Neural progenitor cell (in vitro differentiated cells): ENCODE measurements around the gene TCF4.

Experiments used
- EZH2 ChIP-seq: fragments of 200-600 bp; sonication (generic); IDR thresholded peaks from 2 replicates; pipeline ENCODE4 v1.6.1; 2017; ENCODE audit warnings: antibody characterized with exemption, mild to moderate bottlenecking, moderate library complexity
- TF ChIP-seq, protein P1 (sequence below): fragments of 200-600 bp; sonication (generic); IDR thresholded peaks from 2 replicates; pipeline ENCODE4 v1.5.1; 2017; ENCODE audit warnings: antibody characterized with exemption, mild to moderate bottlenecking

DNA sequence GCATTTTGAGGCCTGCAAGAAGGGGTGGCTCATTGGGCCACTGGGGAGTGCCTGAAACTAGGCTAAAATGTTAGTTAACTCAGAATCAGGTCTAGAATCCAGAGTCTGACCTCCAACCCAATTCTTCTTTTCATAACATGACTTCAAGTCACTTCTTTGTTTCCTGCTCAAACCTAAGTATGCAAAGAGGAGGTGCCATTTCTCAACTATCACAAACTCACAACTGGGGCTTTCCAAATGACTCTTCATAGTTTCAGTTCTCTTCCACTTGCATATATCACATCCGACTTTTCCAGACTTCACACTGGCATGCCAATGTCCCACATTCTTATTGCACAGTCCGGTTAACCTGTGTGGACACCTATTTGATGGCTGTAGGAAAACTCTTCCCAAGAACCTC, 211.6 kb downstream of the TCF4 start:
- TF ChIP-seq, protein P1, sequence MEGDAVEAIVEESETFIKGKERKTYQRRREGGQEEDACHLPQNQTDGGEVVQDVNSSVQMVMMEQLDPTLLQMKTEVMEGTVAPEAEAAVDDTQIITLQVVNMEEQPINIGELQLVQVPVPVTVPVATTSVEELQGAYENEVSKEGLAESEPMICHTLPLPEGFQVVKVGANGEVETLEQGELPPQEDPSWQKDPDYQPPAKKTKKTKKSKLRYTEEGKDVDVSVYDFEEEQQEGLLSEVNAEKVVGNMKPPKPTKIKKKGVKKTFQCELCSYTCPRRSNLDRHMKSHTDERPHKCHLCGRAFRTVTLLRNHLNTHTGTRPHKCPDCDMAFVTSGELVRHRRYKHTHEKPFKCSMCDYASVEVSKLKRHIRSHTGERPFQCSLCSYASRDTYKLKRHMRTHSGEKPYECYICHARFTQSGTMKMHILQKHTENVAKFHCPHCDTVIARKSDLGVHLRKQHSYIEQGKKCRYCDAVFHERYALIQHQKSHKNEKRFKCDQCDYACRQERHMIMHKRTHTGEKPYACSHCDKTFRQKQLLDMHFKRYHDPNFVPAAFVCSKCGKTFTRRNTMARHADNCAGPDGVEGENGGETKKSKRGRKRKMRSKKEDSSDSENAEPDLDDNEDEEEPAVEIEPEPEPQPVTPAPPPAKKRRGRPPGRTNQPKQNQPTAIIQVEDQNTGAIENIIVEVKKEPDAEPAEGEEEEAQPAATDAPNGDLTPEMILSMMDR: no peak
- TF ChIP-seq EZH2: no peak
